HCT116 (cell line): ENCODE data around the gene TBXAS1. TPM values are rescaled to one million over a fixed set of nuclear protein-coding genes. Genes with fewer than 3 reads are reported as not detected.

Experiments
- ATAC-seq: fragments of 200-7000 bp; cut with Tn5 transposase; 2 replicates; pipeline ENCODE4 v1.9.1; 2020; ENCODE audit warnings: mild to moderate bottlenecking, moderate library complexity
- BruUV-seq: library from RNA; stranded (reverse); fragments of 400-500 nt; replicated peaks from 2 replicates; lab custom pipeline; 2021; lab: Mats Ljungman, UMichigan
- CTCF ChIA-PET: fragments of 300-600 bp; sonication (Branson Sonifier 250); formaldehyde crosslinking; loops from one replicate; lab custom pipeline; 2021; ENCODE audit warnings: antibody characterized with exemption; lab: Charles Lee
- POLR2A ChIA-PET: fragments of 300-600, 350-600 bp; sonication (Branson Sonifier 250); formaldehyde crosslinking; loops from one replicate; lab custom pipeline; 2021; ENCODE audit warnings: antibody characterized with exemption; lab: Charles Lee
- RAD21 ChIA-PET, 2 experiments: fragments of 300-600 bp; sonication (Branson Sonifier 250); formaldehyde crosslinking; loops; one replicate each; lab custom pipeline; 2023; ENCODE audit warnings: low total read pairs in 2 of 2; ENCODE audit not compliant: uncharacterized antibody in 2 of 2, unreplicated experiment in 2 of 2, low non-redundant PET in 1 of 2; lab: Charles Lee
- DNase-seq: peaks from one replicate; pipeline ENCODE4 v3.0.0-alpha.2; 2010; ENCODE audit warnings: low read depth, low spot score
- H2AFZ ChIP-seq: fragments of 200-600 bp; shearing (Covaris generic), sonication (generic); 2 replicates; pipeline ENCODE4 v1.6.1; 2017; ENCODE audit warnings: low read depth, mixed run types, mixed read lengths, antibody characterized with exemption, low read length; ENCODE audit not compliant: poor library complexity, severe bottlenecking
- H3K27ac ChIP-seq: 2 replicates; pipeline ENCODE4 v1.5.1; 2012; ENCODE audit warnings: low read depth, low read length
- H3K27me3 ChIP-seq: fragments of 200-600 bp; sonication (generic); 2 replicates; pipeline ENCODE4 v1.6.1; 2016; ENCODE audit warnings: mixed run types, low read length, mixed read lengths; ENCODE audit not compliant: insufficient read depth
- H3K36me3 ChIP-seq, 2 experiments: fragments of 200-500 bp in 1 of 2; fragments of 200-600 bp in 1 of 2; sonication (Bioruptor generic) in 1 of 2; sonication (generic) in 1 of 2; 2 replicates each; pipeline versions ENCODE4 v1.5.1 to v1.6.1; 2014 to 2016; ENCODE audit warnings: low read length in 2 of 2, inconsistent platforms in 1 of 2, mixed read lengths in 1 of 2, mixed run types in 1 of 2; ENCODE audit not compliant: insufficient read depth in 2 of 2, control insufficient read depth in 1 of 2
- H3K4me1 ChIP-seq, 2 experiments: fragments of 200-600 bp in 1 of 2; sonication (generic) in 1 of 2; 2 replicates each; pipeline versions ENCODE4 v1.5.1 to v1.6.1; 2012 to 2017; ENCODE audit warnings: low read length in 2 of 2, inconsistent platforms in 1 of 2, mild to moderate bottlenecking in 1 of 2, mixed read lengths in 1 of 2, mixed run types in 1 of 2, moderate library complexity in 1 of 2; ENCODE audit not compliant: insufficient read depth in 2 of 2, control insufficient read depth in 1 of 2
- H3K4me2 ChIP-seq: fragments of 200-600 bp; sonication (generic); 2 replicates; pipeline ENCODE4 v1.6.1; 2017; ENCODE audit warnings: mixed run types, low read length, mixed read lengths
- H3K4me3 ChIP-seq, 2 experiments: fragments of 200-600 bp in 1 of 2; sonication (generic) in 1 of 2; replicated peaks in 1 of 2; 2 replicates each; pipeline ENCODE4 v1.5.1; 2011 to 2016; ENCODE audit warnings: low read length in 2 of 2, control low read depth in 1 of 2, low read depth in 1 of 2, mild to moderate bottlenecking in 1 of 2, mixed read lengths in 1 of 2, mixed run types in 1 of 2
- H3K79me2 ChIP-seq: fragments of 200-600 bp; sonication (generic); 2 replicates; pipeline ENCODE4 v1.6.1; 2017; ENCODE audit warnings: mild to moderate bottlenecking, mixed run types, low read length, moderate library complexity, mixed read lengths; ENCODE audit not compliant: insufficient read depth
- H3K9ac ChIP-seq: fragments of 200-600 bp; sonication (generic); 2 replicates; pipeline ENCODE4 v1.6.1; 2016; ENCODE audit warnings: low read length, mixed read lengths
- H3K9me2 ChIP-seq: fragments of 200-600 bp; sonication (generic), shearing (Covaris generic); 2 replicates; pipeline ENCODE4 v1.6.1; 2017; ENCODE audit warnings: mixed run types, mild to moderate bottlenecking, moderate library complexity; ENCODE audit not compliant: insufficient read depth
- H3K9me3 ChIP-seq, 2 experiments: fragments of 200-500 bp in 1 of 2; fragments of 200-600 bp in 1 of 2; sonication (Bioruptor generic) in 1 of 2; sonication (generic) in 1 of 2; 2 replicates each; pipeline ENCODE4 v1.6.1; 2014 to 2017; ENCODE audit warnings: low read length in 2 of 2, mixed read lengths in 2 of 2, inconsistent platforms in 1 of 2, low read depth in 1 of 2, mild to moderate bottlenecking in 1 of 2, mixed run types in 1 of 2, moderate library complexity in 1 of 2; ENCODE audit not compliant: control insufficient read depth in 1 of 2, insufficient read depth in 1 of 2
- H4K20me1 ChIP-seq: fragments of 200-600 bp; sonication (generic), shearing (Covaris generic); 2 replicates; pipeline ENCODE4 v1.6.1; 2017; ENCODE audit warnings: mixed run types, mild to moderate bottlenecking, moderate library complexity; ENCODE audit not compliant: insufficient read depth
- ATF3 ChIP-seq: IDR thresholded peaks from 2 replicates; pipeline ENCODE4 v1.6.1; 2012
- CBX3 ChIP-seq: IDR thresholded peaks from 2 replicates; pipeline ENCODE4 v1.6.1; 2012; ENCODE audit warnings: low read depth
- CEBPB ChIP-seq: IDR thresholded peaks from 2 replicates; pipeline ENCODE4 v1.6.1; 2012; ENCODE audit warnings: low read depth
- EGR1 ChIP-seq: IDR thresholded peaks from 2 replicates; pipeline ENCODE4 v1.6.1; 2012; ENCODE audit warnings: low read depth
- ELF1 ChIP-seq: IDR thresholded peaks from 2 replicates; pipeline ENCODE4 v1.6.1; 2012; ENCODE audit warnings: low read depth, borderline replicate concordance
- EZH2phosphoT487 ChIP-seq: fragments of 200-600 bp; IDR thresholded peaks from 2 replicates; pipeline ENCODE4 v1.6.1; 2018; ENCODE audit warnings: antibody characterized with exemption, borderline replicate concordance
- FOSL1 ChIP-seq: IDR thresholded peaks from 2 replicates; pipeline ENCODE4 v1.6.1; 2012; ENCODE audit warnings: low read depth
- JUND ChIP-seq: IDR thresholded peaks from 2 replicates; pipeline ENCODE4 v1.6.1; 2012
- POLR2A ChIP-seq: IDR thresholded peaks from 2 replicates; pipeline ENCODE4 v1.7.0; 2011; ENCODE audit warnings: borderline replicate concordance; ENCODE audit not compliant: insufficient read depth, insufficient read length; ENCODE audit errors: extremely low read depth
- POLR2AphosphoS5 ChIP-seq: IDR thresholded peaks from 2 replicates; pipeline ENCODE4 v1.6.1; 2011; ENCODE audit warnings: mild to moderate bottlenecking, low read depth, low read length, moderate library complexity
- RAD21 ChIP-seq: IDR thresholded peaks from 2 replicates; pipeline ENCODE4 v1.6.1; 2012; ENCODE audit warnings: low read depth, mild to moderate bottlenecking
- SIN3A ChIP-seq: IDR thresholded peaks from 2 replicates; pipeline ENCODE4 v1.6.1; 2012; ENCODE audit warnings: low read depth
- SRF ChIP-seq: IDR thresholded peaks from 2 replicates; pipeline ENCODE4 v1.6.1; 2012; ENCODE audit warnings: low read depth
- YY1 ChIP-seq: IDR thresholded peaks from 2 replicates; pipeline ENCODE4 v1.6.1; 2011; ENCODE audit warnings: low read length, low read depth, moderate library complexity, mild to moderate bottlenecking; ENCODE audit not compliant: insufficient replicate concordance; ENCODE audit errors: extremely low read depth
- ZBTB33 ChIP-seq: IDR thresholded peaks from 2 replicates; pipeline ENCODE4 v1.6.1; 2011; ENCODE audit warnings: mild to moderate bottlenecking, low read length, moderate library complexity; ENCODE audit not compliant: insufficient replicate concordance; ENCODE audit errors: extremely low read depth
- ZFX ChIP-seq: fragments of 450-650 bp; IDR thresholded peaks from 2 replicates; pipeline ENCODE4 v1.6.1; 2017
- ZNF274 ChIP-seq: fragments of 200-500 bp; sonication (Bioruptor generic); IDR thresholded peaks from 2 replicates; pipeline ENCODE4 v1.6.1; 2014; ENCODE audit warnings: mild to moderate bottlenecking, low read depth, low read length, inconsistent platforms
- intact Hi-C: fragments of 100-400 bp; cut with micrococcal nuclease; formaldehyde crosslinking; loops from 2 replicates; pipeline ENCODE4 v1.10.0; 2022
- total RNA-seq: library from RNA; stranded (reverse); gene quantifications from one replicate; pipeline ENCODE4 v1.2.1, GENCODE V29; 2021; ENCODE audit not compliant: unreplicated experiment
- TF ChIP-seq, protein P1 (sequence below): IDR thresholded peaks from 2 replicates; pipeline ENCODE4 v1.6.1; 2012; ENCODE audit warnings: low read depth
- TF ChIP-seq, protein P2 (sequence below): IDR thresholded peaks from 2 replicates; pipeline ENCODE4 v1.6.1; 2012
- TF ChIP-seq, protein P3 (sequence below), 3 experiments: fragments of 200-600 bp in 1 of 3; sonication (generic) in 1 of 3; IDR thresholded peaks in 2 of 3; conservative IDR thresholded peaks in 1 of 3; 2 replicates each; pipeline ENCODE4 v1.5.1; 2012 to 2017; ENCODE audit warnings: low read depth in 2 of 3, low read length in 2 of 3, antibody characterized with exemption in 1 of 3, borderline replicate concordance in 1 of 3, control low read depth in 1 of 3, mild to moderate bottlenecking in 1 of 3, mixed read lengths in 1 of 3, mixed run types in 1 of 3, moderate library complexity in 1 of 3; ENCODE audit not compliant: insufficient read depth in 1 of 3

TBXAS1 gene
- total RNA-seq, 1 experiment from 2014 or later = 1.4 TPM

DNA sequence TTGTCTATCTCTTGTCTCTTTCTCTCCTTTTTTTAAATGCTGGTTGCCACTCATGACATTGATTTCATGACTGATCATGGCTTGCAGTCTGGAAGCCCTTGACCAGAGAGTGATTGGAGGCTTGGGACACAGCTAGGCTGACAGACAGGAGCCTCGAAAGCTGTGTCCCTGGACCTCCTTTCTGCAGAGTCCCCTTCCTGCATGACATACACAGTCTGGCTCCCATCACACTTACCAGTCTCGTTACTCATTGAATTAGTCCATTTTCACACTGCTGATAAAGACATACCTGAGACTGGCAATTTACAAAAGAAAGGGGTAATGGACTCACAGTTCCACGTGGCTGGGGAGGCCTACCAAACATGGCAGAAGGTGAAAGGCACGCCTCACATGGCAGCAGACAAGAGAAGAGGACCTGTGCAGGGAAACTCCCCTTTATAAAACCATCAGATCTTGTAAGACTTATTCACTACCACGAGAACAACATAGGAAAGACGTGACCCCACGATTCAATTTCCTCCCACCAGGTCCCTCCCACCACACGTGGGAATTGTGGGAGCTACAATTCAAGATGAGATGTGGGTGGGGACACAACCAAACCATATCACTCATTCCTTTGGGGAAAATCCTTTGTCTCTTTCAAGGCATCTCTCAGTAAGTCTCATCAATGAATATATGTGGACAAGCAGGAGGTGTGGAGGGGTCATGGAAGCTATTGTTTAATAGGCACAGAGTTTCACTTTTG, 102.3 kb downstream of the TBXAS1 start:
- ATAC-seq = no peak
- no peak overlapping the region for H3K4me3 ChIP-seq
- H3K79me2 ChIP-seq = no peaks in the 10 kb centered on the region
- peaks cover 0 to 8% of the 10 kb centered on the region in 2 experiments; a peak in 1 of 4 replicates for H3K4me1 ChIP-seq
- H3K4me2 ChIP-seq = no peak overlapping the region
- no peaks in the 10 kb centered on the region for H3K27me3 ChIP-seq
- no TSS peak for BruUV-seq
- POLR2A ChIA-PET = no interaction called here
- RAD21 ChIA-PET = no interaction called here
- H3K9ac ChIP-seq = no peak overlapping the region
- H3K9me2 ChIP-seq = no peaks in the 10 kb centered on the region
- no peaks in the 10 kb centered on the region for H4K20me1 ChIP-seq
- no peak overlapping the region for H3K27ac ChIP-seq
- H2AFZ ChIP-seq = no peak overlapping the region
- H3K36me3 ChIP-seq = no peaks in the 10 kb centered on the region
- H3K9me3 ChIP-seq = no peaks in the 10 kb centered on the region
- intact Hi-C loops = no loop called here
- CTCF ChIA-PET = no interaction called here
- TF ChIP-seq SIN3A (no peak), ATF3 (no peak), JUND (no peak), RAD21 (no peak), ZBTB33 (no peak), POLR2A (no peak), FOSL1 (no peak), POLR2AphosphoS5 (no peak), EGR1 (no peak), YY1 (no peak), EZH2phosphoT487 (no peak), CBX3 (no peak), ELF1 (no peak), ZFX (no peak), ZNF274 (no peak), CEBPB (no peak), SRF (no peak)
- TF ChIP-seq, protein P1, sequence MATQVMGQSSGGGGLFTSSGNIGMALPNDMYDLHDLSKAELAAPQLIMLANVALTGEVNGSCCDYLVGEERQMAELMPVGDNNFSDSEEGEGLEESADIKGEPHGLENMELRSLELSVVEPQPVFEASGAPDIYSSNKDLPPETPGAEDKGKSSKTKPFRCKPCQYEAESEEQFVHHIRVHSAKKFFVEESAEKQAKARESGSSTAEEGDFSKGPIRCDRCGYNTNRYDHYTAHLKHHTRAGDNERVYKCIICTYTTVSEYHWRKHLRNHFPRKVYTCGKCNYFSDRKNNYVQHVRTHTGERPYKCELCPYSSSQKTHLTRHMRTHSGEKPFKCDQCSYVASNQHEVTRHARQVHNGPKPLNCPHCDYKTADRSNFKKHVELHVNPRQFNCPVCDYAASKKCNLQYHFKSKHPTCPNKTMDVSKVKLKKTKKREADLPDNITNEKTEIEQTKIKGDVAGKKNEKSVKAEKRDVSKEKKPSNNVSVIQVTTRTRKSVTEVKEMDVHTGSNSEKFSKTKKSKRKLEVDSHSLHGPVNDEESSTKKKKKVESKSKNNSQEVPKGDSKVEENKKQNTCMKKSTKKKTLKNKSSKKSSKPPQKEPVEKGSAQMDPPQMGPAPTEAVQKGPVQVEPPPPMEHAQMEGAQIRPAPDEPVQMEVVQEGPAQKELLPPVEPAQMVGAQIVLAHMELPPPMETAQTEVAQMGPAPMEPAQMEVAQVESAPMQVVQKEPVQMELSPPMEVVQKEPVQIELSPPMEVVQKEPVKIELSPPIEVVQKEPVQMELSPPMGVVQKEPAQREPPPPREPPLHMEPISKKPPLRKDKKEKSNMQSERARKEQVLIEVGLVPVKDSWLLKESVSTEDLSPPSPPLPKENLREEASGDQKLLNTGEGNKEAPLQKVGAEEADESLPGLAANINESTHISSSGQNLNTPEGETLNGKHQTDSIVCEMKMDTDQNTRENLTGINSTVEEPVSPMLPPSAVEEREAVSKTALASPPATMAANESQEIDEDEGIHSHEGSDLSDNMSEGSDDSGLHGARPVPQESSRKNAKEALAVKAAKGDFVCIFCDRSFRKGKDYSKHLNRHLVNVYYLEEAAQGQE = no peak
- TF ChIP-seq, protein P2, sequence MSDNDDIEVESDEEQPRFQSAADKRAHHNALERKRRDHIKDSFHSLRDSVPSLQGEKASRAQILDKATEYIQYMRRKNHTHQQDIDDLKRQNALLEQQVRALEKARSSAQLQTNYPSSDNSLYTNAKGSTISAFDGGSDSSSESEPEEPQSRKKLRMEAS = no peak
- TF ChIP-seq, protein P3, sequence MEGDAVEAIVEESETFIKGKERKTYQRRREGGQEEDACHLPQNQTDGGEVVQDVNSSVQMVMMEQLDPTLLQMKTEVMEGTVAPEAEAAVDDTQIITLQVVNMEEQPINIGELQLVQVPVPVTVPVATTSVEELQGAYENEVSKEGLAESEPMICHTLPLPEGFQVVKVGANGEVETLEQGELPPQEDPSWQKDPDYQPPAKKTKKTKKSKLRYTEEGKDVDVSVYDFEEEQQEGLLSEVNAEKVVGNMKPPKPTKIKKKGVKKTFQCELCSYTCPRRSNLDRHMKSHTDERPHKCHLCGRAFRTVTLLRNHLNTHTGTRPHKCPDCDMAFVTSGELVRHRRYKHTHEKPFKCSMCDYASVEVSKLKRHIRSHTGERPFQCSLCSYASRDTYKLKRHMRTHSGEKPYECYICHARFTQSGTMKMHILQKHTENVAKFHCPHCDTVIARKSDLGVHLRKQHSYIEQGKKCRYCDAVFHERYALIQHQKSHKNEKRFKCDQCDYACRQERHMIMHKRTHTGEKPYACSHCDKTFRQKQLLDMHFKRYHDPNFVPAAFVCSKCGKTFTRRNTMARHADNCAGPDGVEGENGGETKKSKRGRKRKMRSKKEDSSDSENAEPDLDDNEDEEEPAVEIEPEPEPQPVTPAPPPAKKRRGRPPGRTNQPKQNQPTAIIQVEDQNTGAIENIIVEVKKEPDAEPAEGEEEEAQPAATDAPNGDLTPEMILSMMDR (IDR thresholded peaks at IDR 0.05 in 2 of 3, conservative IDR thresholded peaks at IDR 0.05 in 1 of 3; ENCODE audit: borderline replicate concordance in 1 of 3, insufficient read depth in 1 of 3, low read depth in 2 of 3, low read length in 2 of 3) = no peak
- no peak for DNase-seq
